ENCODE results near the gene PTPN14. TPM values are rescaled to one million over a fixed set of nuclear protein-coding genes. Genes with fewer than 3 reads are reported as not detected.
A peak's percentile ranks its signal among the peaks of the same experiment; 100 is the strongest.

PTPN14 gene
- total and polyA plus RNA-seq, 2 of the 4 experiments (the other 2 are of a cell fraction), result 21.5 to 31.7 TPM

- no peak for TF ChIP-seq BHLHE40 (IDR thresholded peaks at IDR 0.05; ENCODE audit: low read depth, low read length)
Measured at GRCh38 chr1:214583824-214584554, 32.6 kb upstream of the PTPN14 start (continued).

- Histone ChIP-seq H3K9me3 (ENCODE audit: control insufficient read depth, insufficient read depth, low read length) (no peaks in the 10 kb centered on the region), H3K4me2 (ENCODE audit: low read depth, low read length) (no peak overlapping the region), H3K18ac (ENCODE audit: low read depth, low read length) (no peak overlapping the region), H2BK15ac (ENCODE audit: low read depth, low read length) (0 out of 3 replicates have a peak overlapping the region, but pooled peaks have one; percentile 10), H2BK120ac (ENCODE audit: low read depth, low read length) (no peak overlapping the region), H3K27me3 (ENCODE audit: control insufficient read depth, insufficient read depth, low read length) (peaks cover 1% of the 10 kb centered on the region; the same call in 1 of the 2 replicates), H4K91ac (ENCODE audit: insufficient read depth, low read depth, low read length) (no peak overlapping the region), H2BK5ac (ENCODE audit: low read depth, low read length, poor library complexity, severe bottlenecking) (no peak overlapping the region), H3K56ac (ENCODE audit: extremely low read depth, insufficient read depth, low read length) (no peak overlapping the region), H3K27ac (ENCODE audit: insufficient read depth, low read length) (no peak overlapping the region), H4K5ac (ENCODE audit: low read depth, low read length) (no peak overlapping the region), H3K4me3 (ENCODE audit: insufficient read depth, low read depth, low read length) (no peak overlapping the region), H3K36me3 (ENCODE audit: control insufficient read depth, insufficient read depth, low read length) (no peaks in the 10 kb centered on the region), H2AK5ac (ENCODE audit: low read depth, low read length) (no peak overlapping the region), H3K9me1 (ENCODE audit: insufficient read depth, low read length) (peaks cover 2% of the 10 kb centered on the region; the same call in 1 of the 2 replicates), H3K4me1 (ENCODE audit: control insufficient read depth, insufficient read depth, low read length) (peaks cover 2% of the 10 kb centered on the region; the same call in 1 of the 2 replicates), H4K20me1 (ENCODE audit: insufficient read depth, low read length) (no peaks in the 10 kb centered on the region), H3K4ac (ENCODE audit: low read depth, low read length) (no peak overlapping the region), H2BK20ac (ENCODE audit: low read depth, low read length) (no peak overlapping the region), H2AK9ac (replicated peaks; ENCODE audit: low read depth, low read length, poor library complexity) (no peak overlapping the region), H3K23ac (ENCODE audit: low read depth, low read length) (no peak overlapping the region), H3K79me1 (ENCODE audit: low read depth in 1 of 2, low read length in 2 of 2) (no peaks in the 10 kb centered on the region), H3K9ac (ENCODE audit: low read depth, low read length) (no peak overlapping the region), H2AFZ (replicated peaks; ENCODE audit: low read length, poor library complexity) (no peak overlapping the region), H4K8ac (ENCODE audit: low read depth in 2 of 2, low read length in 2 of 2) (no peak overlapping the region), H3K14ac (replicated peaks; ENCODE audit: low read depth, low read length) (no peak overlapping the region)
- no peak for TF ChIP-seq POLR2A (IDR thresholded peaks at IDR 0.05; ENCODE audit: low read depth, low read length)
- TF ChIP-seq MAFK (IDR thresholded peaks at IDR 0.05; ENCODE audit: low read depth, low read length), result no peak
- TF ChIP-seq MXI1 (IDR thresholded peaks at IDR 0.05; ENCODE audit: borderline replicate concordance, low read depth, low read length), result no peak
- TF ChIP-seq FOS (IDR thresholded peaks at IDR 0.05; ENCODE audit: low read depth, low read length), result no peak
- TF ChIP-seq NFE2L2 (IDR thresholded peaks at IDR 0.05; ENCODE audit: low read depth, low read length), result no peak
- TF ChIP-seq ELK1 (IDR thresholded peaks at IDR 0.05; ENCODE audit: borderline replicate concordance, low read depth, low read length), result no peak
- TF ChIP-seq RAD21 (IDR thresholded peaks at IDR 0.05; ENCODE audit: low read length), result no peak
- TF ChIP-seq SMC3 (IDR thresholded peaks at IDR 0.05; ENCODE audit: low read depth, low read length), result no peak
- TF ChIP-seq MAZ (IDR thresholded peaks at IDR 0.05; ENCODE audit: borderline replicate concordance, low read depth, low read length), result no peak
- TF ChIP-seq CEBPB (IDR thresholded peaks at IDR 0.05; ENCODE audit: low read depth, low read length), result no peak
- no CpG with 5 or more reads among the region's 6 CpGs for WGBS, 2 experiments (ENCODE audit: extremely low coverage in 2 of 2, insufficient read length in 1 of 2)
- BruUV-seq (replicated peaks), result no TSS peak
- CTCF ChIA-PET, result interaction anchor here (1.1 to 1.8 kb wide), 2 partner anchors 9 to 30 kb away, joined by 4 to 5 read pairs; no protein-coding TSS in a partner anchor
- dilution Hi-C loops (cut with HindIII; ENCODE audit: low sequenced_read_pairs, unreplicated experiment), result no loop called here
- ATAC-seq (ENCODE audit: low read depth) (no peak), DNase-seq (no peak)
- intact Hi-C loops (cut with micrococcal nuclease), result loop anchor here (5.0 kb wide), 1 partner anchor 191 kb away; no protein-coding TSS in a partner anchor
- POLR2A ChIA-PET (ENCODE audit: unreplicated experiment), result no interaction called here
- in situ Hi-C loops (cut with MboI; ENCODE audit: low sequenced_read_pairs), result loop anchor here (10.0 kb wide), 1 partner anchor 368 kb away; no protein-coding TSS in a partner anchor
Measured at GRCh38 chr1:214583113-214583512, 31.7 kb upstream of the PTPN14 start.

All from IMR-90 (cell line).